Measurements from ENCODE around the gene EPHB4. TPM values are rescaled to one million over a fixed set of nuclear protein-coding genes. Genes with fewer than 3 reads are reported as not detected.

EPHB4 gene
- total and polyA plus RNA-seq, 2 of the 8 experiments (the other 6 are each of a cell fraction or from before 2014, with no cell fraction given) = 85.0 to 113 TPM

DNA sequence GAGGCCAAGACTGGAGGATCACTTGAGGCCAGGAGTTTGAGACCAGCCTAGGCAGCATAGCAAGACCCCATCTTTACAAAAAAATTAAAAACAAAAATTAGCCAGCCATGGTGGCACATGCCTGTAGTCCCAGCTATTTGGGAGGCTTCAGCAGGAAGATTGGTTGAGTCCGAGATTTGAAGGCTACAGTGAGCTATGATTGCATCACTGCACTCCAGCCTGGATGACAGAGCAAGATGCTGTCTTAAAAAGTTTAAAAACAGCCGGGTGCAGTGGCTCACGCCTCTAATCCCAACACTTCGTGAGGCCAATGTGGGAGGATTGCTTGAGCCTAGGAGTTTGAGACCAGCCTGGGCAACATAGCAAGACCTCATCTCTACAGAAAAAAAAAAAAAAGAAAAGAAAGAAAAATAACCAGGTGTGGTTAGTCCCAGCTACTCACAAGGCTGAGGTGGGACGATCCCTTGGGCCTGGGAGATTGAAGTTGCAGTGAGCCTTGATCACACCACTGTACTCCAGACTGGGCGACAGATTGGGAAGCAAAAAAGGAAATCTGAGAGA lies 49.2 kb downstream of the EPHB4 start:
- Histone ChIP-seq H3K9me3 (ENCODE audit: insufficient read depth in 2 of 2, low read depth in 1 of 2, low read length in 1 of 2) (no peaks in the 10 kb centered on the region; a peak in 1 of 4 replicates), H4K5ac (ENCODE audit: insufficient read length, low read depth, low read length) (no peak overlapping the region), H3K4ac (replicated peaks; ENCODE audit: insufficient read length, low read depth, low read length) (no peak overlapping the region), H3K56ac (replicated peaks; ENCODE audit: insufficient read length, low read depth, low read length) (no peak overlapping the region), H3K4me1 (replicated peaks in 1 of 4; ENCODE audit: control insufficient read depth in 3 of 4, insufficient read depth in 4 of 4, low read length in 3 of 4) (no peaks in the 10 kb centered on the region; a peak in 1 of 7 replicates), H3K14ac (ENCODE audit: insufficient read length) (no peak overlapping the region), H2BK120ac (replicated peaks; ENCODE audit: low read depth, low read length) (no peak overlapping the region), H3K4me3 (ENCODE audit: extremely low read depth in 1 of 4, insufficient read depth in 2 of 4, low read depth in 3 of 4, low read length in 4 of 4) (no peak overlapping the region), H3K36me3 (ENCODE audit: control insufficient read depth in 2 of 4, insufficient read depth in 4 of 4, low read length in 3 of 4) (no peaks in the 10 kb centered on the region), H3K18ac (ENCODE audit: extremely low read depth, low read length) (no peak overlapping the region), H3K23me2 (ENCODE audit: low read depth, low read length) (no peaks in the 10 kb centered on the region), H2AK5ac (ENCODE audit: low read depth, low read length) (no peak overlapping the region), H4K8ac (ENCODE audit: extremely low read depth, insufficient read depth, low read length) (no peak overlapping the region), H3K4me2 (ENCODE audit: insufficient read depth in 1 of 2, low read depth in 2 of 2, low read length in 2 of 2) (no peak overlapping the region), H3K79me1 (ENCODE audit: low read depth, low read length) (no peaks in the 10 kb centered on the region), H4K91ac (replicated peaks; ENCODE audit: insufficient read length, low read length) (no peak overlapping the region), H4K20me1 (replicated peaks in 1 of 2; ENCODE audit: control insufficient read depth in 1 of 2, insufficient read depth in 2 of 2, low read length in 2 of 2) (no peaks in the 10 kb centered on the region), H2BK15ac (ENCODE audit: low read length) (no peak overlapping the region), H2BK20ac (ENCODE audit: low read length) (no peak overlapping the region), H2BK12ac (ENCODE audit: low read depth, low read length) (no peak overlapping the region), H3K23ac (ENCODE audit: insufficient read length) (no peak overlapping the region), H3K27me3 (replicated peaks in 1 of 4; ENCODE audit: control insufficient read depth in 3 of 4, extremely low read depth in 1 of 4, insufficient read depth in 3 of 4, low read length in 3 of 4) (no peaks in the 10 kb centered on the region), H3K79me2 (ENCODE audit: control insufficient read depth in 1 of 2, insufficient read depth in 2 of 2, low read length in 2 of 2) (no peaks in the 10 kb centered on the region), H2AFZ (ENCODE audit: low read length) (no peak overlapping the region), H3K27ac (ENCODE audit: low read depth, low read length) (no peak overlapping the region), H3K9ac (replicated peaks in 1 of 4; ENCODE audit: extremely low read depth in 1 of 4, low read depth in 3 of 4, low read length in 3 of 4) (no peak overlapping the region), H2BK5ac (ENCODE audit: low read depth, low read length) (no peak overlapping the region)
- CTCF ChIA-PET (ENCODE audit: partially characterized antibody) = interaction anchor here (0.6 to 2.0 kb wide), 6 partner anchors 11 to 545 kb away, joined by 3 to 13 read pairs (median 4); no protein-coding TSS in a partner anchor
- 82% methylated on average over 6 of the region's 6 CpGs; no CpG with 5 or more reads in 1 of the 2 experiments for WGBS, 2 experiments (ENCODE audit: extremely low coverage in 1 of 2, insufficient coverage in 1 of 2, insufficient read length in 1 of 2, insufficient replicate concordance in 2 of 2, low coverage in 1 of 2, low lambda C conversion rate in 2 of 2, missing lambda C conversion rate in 1 of 2)
- POLR2A ChIA-PET (ENCODE audit: partially characterized antibody) = interaction anchor here (0.6 to 1.5 kb wide), 2 partner anchors 23 to 90 kb away, joined by 4 to 5 read pairs; no protein-coding TSS in a partner anchor
- FAIRE-seq (no peak), DNase-seq (ENCODE audit: low read depth in 1 of 2, low spot score in 2 of 2) (no peak)
- TF ChIP-seq POLR2A (IDR thresholded peaks at IDR 0.05; ENCODE audit: control extremely low read depth in 1 of 2, low read depth in 2 of 2, low read length in 2 of 2) = no peak
- no peak for TF ChIP-seq CEBPB (IDR thresholded peaks at IDR 0.05; ENCODE audit: low read depth, low read length)
- no peak for TF ChIP-seq CHD2 (IDR thresholded peaks at IDR 0.05; ENCODE audit: low read length)
- TF ChIP-seq ASH2L (IDR thresholded peaks at IDR 0.05; ENCODE audit: low read length) = no peak
- TF ChIP-seq SAP30 (IDR thresholded peaks at IDR 0.05; ENCODE audit: insufficient read depth, insufficient replicate concordance, low read length) = no peak
- TF ChIP-seq JUND (IDR thresholded peaks at IDR 0.05; ENCODE audit: low read length) = no peak
- TF ChIP-seq, protein P1, sequence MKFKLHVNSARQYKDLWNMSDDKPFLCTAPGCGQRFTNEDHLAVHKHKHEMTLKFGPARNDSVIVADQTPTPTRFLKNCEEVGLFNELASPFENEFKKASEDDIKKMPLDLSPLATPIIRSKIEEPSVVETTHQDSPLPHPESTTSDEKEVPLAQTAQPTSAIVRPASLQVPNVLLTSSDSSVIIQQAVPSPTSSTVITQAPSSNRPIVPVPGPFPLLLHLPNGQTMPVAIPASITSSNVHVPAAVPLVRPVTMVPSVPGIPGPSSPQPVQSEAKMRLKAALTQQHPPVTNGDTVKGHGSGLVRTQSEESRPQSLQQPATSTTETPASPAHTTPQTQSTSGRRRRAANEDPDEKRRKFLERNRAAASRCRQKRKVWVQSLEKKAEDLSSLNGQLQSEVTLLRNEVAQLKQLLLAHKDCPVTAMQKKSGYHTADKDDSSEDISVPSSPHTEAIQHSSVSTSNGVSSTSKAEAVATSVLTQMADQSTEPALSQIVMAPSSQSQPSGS (IDR thresholded peaks at IDR 0.05; ENCODE audit: low read length) = no peak
- no peak for TF ChIP-seq CBX5 (IDR thresholded peaks at IDR 0.05; ENCODE audit: low read depth, low read length)
- TF ChIP-seq BACH1 (IDR thresholded peaks at IDR 0.05; ENCODE audit: low read length) = no peak
- no peak for TF ChIP-seq RXRA (IDR thresholded peaks at IDR 0.05; ENCODE audit: insufficient read depth, low read depth, low read length)
- no peak for TF ChIP-seq RBBP5 (IDR thresholded peaks at IDR 0.05; ENCODE audit: borderline replicate concordance, low read depth, low read length)
- TF ChIP-seq ZNF274 (IDR thresholded peaks at IDR 0.05; ENCODE audit: borderline replicate concordance, extremely low read depth, low read length) = no peak
- no peak for TF ChIP-seq NRF1 (IDR thresholded peaks at IDR 0.05; ENCODE audit: low read depth, low read length)

Data from H1 (cell line).